ENCODE measurements around the gene RASA1. TPM values are rescaled to one million over a fixed set of nuclear protein-coding genes. Genes with fewer than 3 reads are reported as not detected.

Gene RASA1
- total and polyA plus RNA-seq, 4 donors, result 9.3 to 33.6 (median 23.7) TPM

DNA sequence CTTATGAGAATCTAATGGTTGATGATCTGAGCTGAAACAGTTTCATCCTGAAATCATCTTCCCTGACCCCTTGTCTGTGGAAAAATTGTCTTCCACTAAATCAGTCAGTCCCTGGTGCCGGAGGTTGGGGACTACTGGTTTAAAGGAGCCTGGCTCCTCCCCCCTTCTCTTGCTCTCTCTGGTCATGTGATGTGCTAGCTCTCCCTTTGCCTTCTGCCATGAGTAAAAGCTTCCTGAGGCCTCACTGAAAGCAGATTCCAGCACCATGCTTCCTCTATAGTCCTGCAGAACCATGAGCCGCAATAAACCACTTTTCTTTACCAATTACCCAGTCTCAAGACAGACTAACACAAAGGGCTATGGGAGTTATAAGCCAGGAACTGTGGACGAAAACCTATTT is 54.7 kb downstream of the RASA1 start:
- 90 to 93% methylated on average over 3 of the region's 3 CpGs for WGBS, 2 donors
- no peaks in the 10 kb centered on the region for H3K36me3 ChIP-seq (ENCODE audit: control insufficient read depth in 1 of 2, insufficient read depth in 2 of 2, low read length in 1 of 2)
- H3K4me3 ChIP-seq (ENCODE audit: low read length in 2 of 2), result no peak overlapping the region
- no peak overlapping the region for H3K27ac ChIP-seq (ENCODE audit: low read depth in 1 of 2, low read length in 2 of 2)
- no peaks in the 10 kb centered on the region for H3K27me3 ChIP-seq (ENCODE audit: control insufficient read depth in 1 of 2, insufficient read depth in 2 of 2, low read length in 1 of 2)
- H3K4me1 ChIP-seq (ENCODE audit: control insufficient read depth in 1 of 2, insufficient read depth in 2 of 2, low read length in 2 of 2), result peaks cover 0 to under 1% of the 10 kb centered on the region in 2 donors
- DNase-seq, result no peak
- no peak for ATAC-seq (ENCODE audit: low FRiP score)
- no peaks in the 10 kb centered on the region for H3K9me3 ChIP-seq (ENCODE audit: control insufficient read depth, low read length)
- intact Hi-C loops (cut with DNase I), result no loop called here

DNA sequence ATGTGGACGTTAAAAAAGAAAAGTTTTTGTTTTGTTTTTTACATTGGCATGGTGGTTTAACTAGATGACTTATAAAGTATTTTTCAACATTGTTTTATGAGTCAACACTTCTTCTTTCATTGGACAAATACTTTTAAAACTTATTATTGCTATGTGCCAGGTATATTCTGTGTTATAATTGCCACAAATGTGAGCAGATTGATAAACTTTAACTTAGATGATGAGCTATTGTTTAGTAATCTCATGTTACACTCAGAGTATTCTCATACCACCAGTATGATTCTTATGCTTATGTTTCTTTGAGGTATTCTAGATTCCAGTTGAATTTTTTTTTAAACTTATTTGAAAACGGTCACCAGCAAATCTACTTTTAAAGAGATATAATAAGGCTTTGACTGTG is 60.3 kb downstream of the RASA1 start:
- no peak for ATAC-seq (ENCODE audit: low FRiP score)
- peaks cover 0 to 1% of the 10 kb centered on the region in 2 donors for H3K4me1 ChIP-seq (ENCODE audit: control insufficient read depth in 1 of 2, insufficient read depth in 2 of 2, low read length in 2 of 2)
- H3K4me3 ChIP-seq (ENCODE audit: low read length in 2 of 2), result no peak overlapping the region
- DNase-seq, result no peak
- no peaks in the 10 kb centered on the region for H3K36me3 ChIP-seq (ENCODE audit: control insufficient read depth in 1 of 2, insufficient read depth in 2 of 2, low read length in 1 of 2)
- no peak overlapping the region for H3K27ac ChIP-seq (ENCODE audit: low read depth in 1 of 2, low read length in 2 of 2)
- no peaks in the 10 kb centered on the region for H3K27me3 ChIP-seq (ENCODE audit: control insufficient read depth in 1 of 2, insufficient read depth in 2 of 2, low read length in 1 of 2)
- no peaks in the 10 kb centered on the region for H3K9me3 ChIP-seq (ENCODE audit: control insufficient read depth, low read length)
- WGBS, 2 donors, result 24 to 28% methylated on average over 2 of the region's 2 CpGs
- intact Hi-C loops (cut with DNase I), result no loop called here

DNA sequence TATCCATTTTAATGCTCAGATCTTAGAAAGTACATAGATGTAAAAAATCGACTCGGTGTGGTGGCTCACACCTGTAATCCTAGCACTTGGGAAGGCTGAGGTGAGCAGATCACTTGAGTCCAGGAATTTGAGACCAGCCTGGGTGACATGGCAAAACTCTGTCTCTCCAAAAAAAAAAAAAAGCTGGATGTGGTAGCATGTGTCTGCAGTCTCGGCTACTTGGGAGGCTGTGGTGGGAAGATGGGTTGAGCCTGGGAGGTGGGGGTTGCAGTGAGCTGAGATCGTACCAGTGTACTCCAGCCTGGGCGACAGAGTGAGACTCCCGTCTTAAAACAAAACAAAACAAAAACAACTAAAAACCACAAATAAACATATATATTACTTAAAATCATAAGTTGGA is 61.4 kb downstream of the RASA1 start:
- H3K4me1 ChIP-seq (ENCODE audit: control insufficient read depth in 1 of 2, insufficient read depth in 2 of 2, low read length in 2 of 2), result peaks cover 0 to 1% of the 10 kb centered on the region in 2 donors
- no peaks in the 10 kb centered on the region for H3K9me3 ChIP-seq (ENCODE audit: control insufficient read depth, low read length)
- no peak for ATAC-seq (ENCODE audit: low FRiP score)
- H3K27me3 ChIP-seq (ENCODE audit: control insufficient read depth in 1 of 2, insufficient read depth in 2 of 2, low read length in 1 of 2), result no peaks in the 10 kb centered on the region
- H3K27ac ChIP-seq (ENCODE audit: low read depth in 1 of 2, low read length in 2 of 2), result no peak overlapping the region
- H3K36me3 ChIP-seq (ENCODE audit: control insufficient read depth in 1 of 2, insufficient read depth in 2 of 2, low read length in 1 of 2), result peaks cover 0 to 2% of the 10 kb centered on the region in 2 donors
- DNase-seq, result no peak
- WGBS, 2 donors, result 91 to 95% methylated on average over 6 of the region's 6 CpGs
- intact Hi-C loops (cut with DNase I), result no loop called here
- H3K4me3 ChIP-seq (ENCODE audit: low read length in 2 of 2), result no peak overlapping the region

DNA sequence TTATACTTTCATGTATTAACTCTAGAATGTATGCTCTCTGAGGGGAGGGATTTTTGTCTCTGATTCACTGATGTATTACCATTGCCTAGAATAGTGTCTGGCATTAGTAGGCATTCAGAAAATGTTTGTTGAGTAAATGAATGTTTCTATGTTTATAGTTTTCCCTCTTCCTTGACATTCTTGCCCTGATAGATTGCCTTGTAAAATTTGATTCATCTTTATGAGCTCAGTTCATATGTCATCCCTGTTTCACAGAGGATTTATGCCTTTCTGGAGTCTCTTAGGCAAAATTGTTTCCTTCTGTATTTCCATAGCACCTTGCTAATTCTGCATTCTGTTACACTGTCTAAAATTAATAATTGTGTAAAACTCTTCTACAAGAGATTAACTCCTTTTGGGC is 72.3 kb downstream of the RASA1 start:
- Histone ChIP-seq H3K4me3 (ENCODE audit: low read length in 2 of 2) (no peak overlapping the region), H3K27me3 (ENCODE audit: control insufficient read depth in 1 of 2, insufficient read depth in 2 of 2, low read length in 1 of 2) (no peaks in the 10 kb centered on the region), H3K4me1 (ENCODE audit: control insufficient read depth in 1 of 2, insufficient read depth in 2 of 2, low read length in 2 of 2) (no peaks in the 10 kb centered on the region), H3K36me3 (ENCODE audit: control insufficient read depth in 1 of 2, insufficient read depth in 2 of 2, low read length in 1 of 2) (no peaks in the 10 kb centered on the region), H3K9me3 (ENCODE audit: control insufficient read depth, low read length) (no peaks in the 10 kb centered on the region), H3K27ac (ENCODE audit: low read depth in 1 of 2, low read length in 2 of 2) (no peak overlapping the region)
- intact Hi-C loops (cut with DNase I), result no loop called here
- DNase-seq (no peak), ATAC-seq (ENCODE audit: low FRiP score) (no peak)

DNA sequence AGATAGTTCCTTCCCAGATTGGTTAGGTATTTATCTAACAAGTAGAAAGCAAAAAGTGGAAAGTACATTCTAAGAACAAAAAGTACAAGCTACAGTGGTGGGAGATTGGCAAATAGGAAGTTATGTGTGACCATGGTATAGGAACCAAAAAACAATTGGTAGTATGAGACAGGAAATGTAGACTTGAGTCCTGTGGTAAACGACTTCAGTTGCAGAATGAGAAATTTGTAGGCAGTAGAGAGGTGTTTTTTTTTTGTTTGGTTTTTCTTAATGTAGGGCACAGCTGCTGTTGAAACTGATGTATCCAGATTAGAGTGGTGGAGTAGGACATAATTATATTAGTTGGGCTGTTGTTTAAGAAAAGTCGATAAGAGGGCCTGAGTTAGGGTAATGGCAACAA is 73.0 kb downstream of the RASA1 start:
- ATAC-seq (ENCODE audit: low FRiP score) (no peak), DNase-seq (no peak)
- H3K27me3 ChIP-seq (ENCODE audit: control insufficient read depth in 1 of 2, insufficient read depth in 2 of 2, low read length in 1 of 2), result no peaks in the 10 kb centered on the region
- H3K9me3 ChIP-seq (ENCODE audit: control insufficient read depth, low read length), result no peaks in the 10 kb centered on the region
- WGBS, 2 donors, result 59 to 64% methylated on average over 2 of the region's 2 CpGs
- H3K36me3 ChIP-seq (ENCODE audit: control insufficient read depth in 1 of 2, insufficient read depth in 2 of 2, low read length in 1 of 2), result no peaks in the 10 kb centered on the region
- no peaks in the 10 kb centered on the region for H3K4me1 ChIP-seq (ENCODE audit: control insufficient read depth in 1 of 2, insufficient read depth in 2 of 2, low read length in 2 of 2)
- H3K27ac ChIP-seq (ENCODE audit: low read depth in 1 of 2, low read length in 2 of 2), result no peak overlapping the region
- H3K4me3 ChIP-seq (ENCODE audit: low read length in 2 of 2), result no peak overlapping the region
- intact Hi-C loops (cut with DNase I), result no loop called here

DNA sequence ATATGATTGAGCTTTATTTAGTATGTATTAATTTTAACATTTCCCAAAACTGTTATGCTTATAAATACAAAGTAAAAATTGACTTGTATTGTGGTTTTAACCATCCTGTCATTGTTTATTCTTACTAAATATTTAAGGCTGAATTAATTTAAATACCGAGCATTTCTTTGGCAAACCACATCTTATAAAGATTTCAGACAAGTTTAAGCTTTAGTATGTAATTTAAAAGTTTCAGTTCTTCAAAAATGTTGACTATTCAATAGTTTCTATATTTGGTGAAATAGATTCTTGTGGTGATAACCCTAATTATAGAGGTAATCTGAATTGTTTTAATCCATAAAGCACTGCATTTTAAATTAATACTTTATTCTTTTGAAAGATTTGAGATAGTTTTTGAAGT is 79.6 kb downstream of the RASA1 start:
- H3K4me1 ChIP-seq (ENCODE audit: control insufficient read depth in 1 of 2, insufficient read depth in 2 of 2, low read length in 2 of 2), result no peaks in the 10 kb centered on the region
- no peaks in the 10 kb centered on the region for H3K36me3 ChIP-seq (ENCODE audit: control insufficient read depth in 1 of 2, insufficient read depth in 2 of 2, low read length in 1 of 2)
- H3K4me3 ChIP-seq (ENCODE audit: low read length in 2 of 2), result no peak overlapping the region
- no peaks in the 10 kb centered on the region for H3K27me3 ChIP-seq (ENCODE audit: control insufficient read depth in 1 of 2, insufficient read depth in 2 of 2, low read length in 1 of 2)
- 91 to 92% methylated on average over 1 of the region's 1 CpG for WGBS, 2 donors
- intact Hi-C loops (cut with DNase I), result no loop called here
- no peak overlapping the region for H3K27ac ChIP-seq (ENCODE audit: low read depth in 1 of 2, low read length in 2 of 2)
- H3K9me3 ChIP-seq (ENCODE audit: control insufficient read depth, low read length), result no peaks in the 10 kb centered on the region
- ATAC-seq (ENCODE audit: low FRiP score), result no peak
- no peak for DNase-seq

DNA sequence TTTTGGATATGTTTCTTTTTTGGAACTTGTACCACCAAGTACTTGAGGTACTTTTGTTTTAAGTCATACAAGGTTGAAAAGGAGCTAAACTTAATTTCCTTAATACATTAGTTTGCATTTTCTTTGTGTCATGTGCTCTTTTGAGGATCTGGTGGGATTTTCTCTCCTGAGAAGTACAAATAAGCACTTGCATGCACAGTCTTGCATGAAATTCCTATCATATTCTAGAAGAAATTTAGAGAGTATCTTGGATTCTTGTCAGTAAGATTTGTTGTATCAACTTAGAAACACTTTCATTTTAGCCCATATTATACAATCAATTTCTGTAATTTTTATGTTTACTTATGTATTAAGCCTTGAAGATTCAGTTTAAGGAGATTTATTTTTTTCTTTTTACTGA is 80.2 kb downstream of the RASA1 start:
- intact Hi-C loops (cut with DNase I), result no loop called here
- Histone ChIP-seq H3K4me1 (ENCODE audit: control insufficient read depth in 1 of 2, insufficient read depth in 2 of 2, low read length in 2 of 2) (no peaks in the 10 kb centered on the region), H3K27ac (ENCODE audit: low read depth in 1 of 2, low read length in 2 of 2) (no peak overlapping the region), H3K4me3 (ENCODE audit: low read length in 2 of 2) (no peak overlapping the region), H3K9me3 (ENCODE audit: control insufficient read depth, low read length) (no peaks in the 10 kb centered on the region), H3K27me3 (ENCODE audit: control insufficient read depth in 1 of 2, insufficient read depth in 2 of 2, low read length in 1 of 2) (no peaks in the 10 kb centered on the region), H3K36me3 (ENCODE audit: control insufficient read depth in 1 of 2, insufficient read depth in 2 of 2, low read length in 1 of 2) (no peaks in the 10 kb centered on the region)
- DNase-seq (no peak), ATAC-seq (ENCODE audit: low FRiP score) (no peak)

DNA sequence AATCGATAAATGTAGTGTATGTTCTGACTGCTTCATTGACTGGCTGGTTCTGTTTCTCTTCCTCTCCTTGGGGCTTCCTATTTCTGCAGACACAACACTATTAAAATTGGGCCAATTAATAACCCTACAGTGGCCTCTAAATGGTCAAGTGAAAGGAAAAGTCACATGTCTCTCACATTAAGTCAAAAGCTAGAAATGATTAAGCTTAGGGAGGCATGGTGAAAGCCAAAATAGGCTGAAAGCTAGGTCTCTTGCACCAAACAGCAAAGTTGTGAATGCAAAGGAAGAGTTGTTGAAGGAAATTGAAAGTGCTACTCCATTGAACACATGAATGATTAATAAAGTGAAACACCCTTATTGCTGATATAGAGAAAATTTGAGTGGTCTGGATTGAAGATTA is 86.8 kb downstream of the RASA1 start:
- Histone ChIP-seq H3K27ac (ENCODE audit: low read depth in 1 of 2, low read length in 2 of 2) (no peak overlapping the region), H3K9me3 (ENCODE audit: control insufficient read depth, low read length) (no peaks in the 10 kb centered on the region), H3K4me1 (ENCODE audit: control insufficient read depth in 1 of 2, insufficient read depth in 2 of 2, low read length in 2 of 2) (no peaks in the 10 kb centered on the region), H3K27me3 (ENCODE audit: control insufficient read depth in 1 of 2, insufficient read depth in 2 of 2, low read length in 1 of 2) (no peaks in the 10 kb centered on the region), H3K36me3 (ENCODE audit: control insufficient read depth in 1 of 2, insufficient read depth in 2 of 2, low read length in 1 of 2) (peaks cover 0 to 8% of the 10 kb centered on the region in 2 donors), H3K4me3 (ENCODE audit: low read length in 2 of 2) (no peak overlapping the region)
- ATAC-seq (ENCODE audit: low FRiP score) (no peak), DNase-seq (no peak)
- intact Hi-C loops (cut with DNase I), result no loop called here
- WGBS, 2 donors, result 97 to 98% methylated on average over 1 of the region's 1 CpG

DNA sequence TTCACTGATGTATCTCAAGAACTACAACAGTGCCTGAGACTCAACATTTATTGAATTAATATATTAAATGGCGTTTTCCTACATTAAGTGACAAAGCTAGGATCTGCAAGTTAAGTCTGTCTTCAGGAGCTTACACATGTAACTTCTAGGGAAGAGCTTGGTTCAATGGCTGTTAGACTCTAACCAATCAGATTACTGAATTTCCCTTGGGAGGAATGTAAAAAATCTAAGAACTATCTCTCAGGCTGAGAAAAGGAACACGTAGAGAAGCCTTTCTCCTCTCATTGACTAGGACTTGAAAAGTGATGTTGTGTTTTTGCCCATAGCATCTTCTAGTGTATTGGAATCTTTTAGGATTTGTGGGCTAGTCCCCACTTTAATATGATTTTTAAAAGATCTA is 91.4 kb downstream of the RASA1 start:
- Histone ChIP-seq H3K4me1 (ENCODE audit: control insufficient read depth in 1 of 2, insufficient read depth in 2 of 2, low read length in 2 of 2) (no peaks in the 10 kb centered on the region), H3K4me3 (ENCODE audit: low read length in 2 of 2) (no peak overlapping the region), H3K9me3 (ENCODE audit: control insufficient read depth, low read length) (no peaks in the 10 kb centered on the region), H3K27ac (ENCODE audit: low read depth in 1 of 2, low read length in 2 of 2) (no peak overlapping the region), H3K36me3 (ENCODE audit: control insufficient read depth in 1 of 2, insufficient read depth in 2 of 2, low read length in 1 of 2) (peaks cover 0 to 2% of the 10 kb centered on the region in 2 donors), H3K27me3 (ENCODE audit: control insufficient read depth in 1 of 2, insufficient read depth in 2 of 2, low read length in 1 of 2) (no peaks in the 10 kb centered on the region)
- intact Hi-C loops (cut with DNase I), result no loop called here
- ATAC-seq (ENCODE audit: low FRiP score) (no peak), DNase-seq (no peak)
- WGBS, 2 donors, result 91 to 93% methylated on average over 2 of the region's 2 CpGs
